HepG2 (cell line): ENCODE measurements around the gene CGB8. TPM values are rescaled to one million over a fixed set of nuclear protein-coding genes. Genes with fewer than 3 reads are reported as not detected.
"Not testable (repeated sequence)": the region's sequence is repeated elsewhere in the genome, so short reads cannot be mapped to it uniquely, and the experiment has no call there.

Experiments
- ATAC-seq: fragments of 200-7000 bp; cut with Tn5 transposase; 3 replicates; pipeline ENCODE4 v1.9.1; 2020; ENCODE audit warnings: mild to moderate bottlenecking, moderate library complexity
- BruUV-seq: library from RNA; stranded (reverse); fragments of 400-500 nt; replicated peaks from 2 replicates; lab custom pipeline; 2021; lab: Mats Ljungman, UMichigan
- CTCF ChIA-PET: fragments of 300-600 bp; formaldehyde crosslinking; extraction: SDS; loops from one replicate; lab custom pipeline; 2021; ENCODE audit warnings: low total read pairs, inconsistent platforms, low intra/inter-chr PET ratio; lab: Yijun Ruan, JAX
- POLR2A ChIA-PET: fragments of 350-600 bp; sonication (Branson Sonifier 250); formaldehyde crosslinking; loops from one replicate; lab custom pipeline; 2020; ENCODE audit warnings: antibody characterized with exemption, inconsistent platforms; lab: Yijun Ruan, JAX
- DNase-seq: peaks from one replicate; pipeline ENCODE4 v3.0.0-alpha.2; 2015; ENCODE audit warnings: low spot score
- FAIRE-seq: peaks from 3 replicates; lab custom pipeline; 2011; peaks lifted over from hg19 to GRCh38; lab: Jason Lieb, UNC
- H2AFZ ChIP-seq: one replicate; pipeline ENCODE4 v1.6.1; 2011; ENCODE audit warnings: low read length, inconsistent platforms
- H3K27ac ChIP-seq: fragments of 300-600 bp; 3 replicates; pipeline ENCODE4 v1.8.0; 2011; ENCODE audit warnings: mixed run types, mild to moderate bottlenecking, mixed read lengths, low read length, inconsistent platforms; ENCODE audit not compliant: insufficient read depth; ENCODE audit errors: extremely low read length
- H3K27me3 ChIP-seq, 2 experiments: fragments of 200-600 bp in 1 of 2; 2 replicates in 1 of 2; 3 replicates in 1 of 2; pipeline versions ENCODE4 v1.6.0 to v1.8.0; 2011; ENCODE audit warnings: low read length in 2 of 2, mild to moderate bottlenecking in 2 of 2, moderate library complexity in 2 of 2, inconsistent platforms in 1 of 2; ENCODE audit not compliant: insufficient read depth in 2 of 2, control insufficient read depth in 1 of 2
- H3K36me3 ChIP-seq, 2 experiments: fragments of 200-600 bp in 1 of 2; replicated peaks in 1 of 2; 2 replicates in 1 of 2; 3 replicates in 1 of 2; pipeline versions ENCODE4 v1.5.1 to v1.8.0; 2011; ENCODE audit warnings: low read length in 2 of 2, inconsistent platforms in 1 of 2; ENCODE audit not compliant: insufficient read depth in 2 of 2, control insufficient read depth in 1 of 2
- H3K4me1 ChIP-seq: 2 replicates; pipeline ENCODE4 v1.5.1; 2012; ENCODE audit warnings: low read length, inconsistent platforms; ENCODE audit not compliant: insufficient read depth
- H3K4me2 ChIP-seq: 2 replicates; pipeline ENCODE4 v1.6.0; 2011; ENCODE audit warnings: low read depth, low read length, inconsistent platforms
- H3K4me3 ChIP-seq, 3 experiments: fragments of 200-600 bp in 1 of 3; sonication (generic), shearing (Covaris generic) in 1 of 3; replicated peaks in 1 of 3; 2 replicates each; pipeline ENCODE4 v1.5.1; 2011 to 2016; ENCODE audit warnings: low read length in 3 of 3, inconsistent platforms in 2 of 3, low read depth in 2 of 3, mild to moderate bottlenecking in 2 of 3, control low read depth in 1 of 3, mixed read lengths in 1 of 3; ENCODE audit not compliant: insufficient read depth in 1 of 3
- H3K79me2 ChIP-seq: one replicate; pipeline ENCODE4 v1.6.1; 2011; ENCODE audit warnings: low read length, inconsistent platforms; ENCODE audit not compliant: insufficient read depth
- H3K9ac ChIP-seq: 2 replicates; pipeline ENCODE4 v1.6.0; 2011; ENCODE audit warnings: mild to moderate bottlenecking, low read depth, low read length, inconsistent platforms; ENCODE audit not compliant: insufficient read depth
- H3K9me3 ChIP-seq: 2 replicates; pipeline ENCODE4 v1.5.1; 2012; ENCODE audit warnings: mild to moderate bottlenecking, low read length
- H4K20me1 ChIP-seq: 2 replicates; pipeline ENCODE4 v1.6.0; 2011; ENCODE audit warnings: inconsistent platforms, mild to moderate bottlenecking, low read length, moderate library complexity; ENCODE audit not compliant: insufficient read depth
- CREB1 ChIP-seq, 2 experiments: fragments of 450-650 bp in 1 of 2; IDR thresholded peaks; 2 replicates each; pipeline ENCODE4 v1.6.1; 2016 to 2017; ENCODE audit warnings: control low read depth in 1 of 2, mild to moderate bottlenecking in 1 of 2, missing compliant biosample characterization in 1 of 2, missing genetic modification characterization in 1 of 2
- FOSL2 ChIP-seq: sonication (generic); formaldehyde crosslinking; IDR thresholded peaks from 2 replicates; pipeline ENCODE4 v1.4.0; 2020; ENCODE audit warnings: missing genetic modification reagents
- SAP130 ChIP-seq: IDR thresholded peaks from 2 replicates; pipeline ENCODE4 v1.6.1; 2016; ENCODE audit warnings: low read depth
- WGBS: methylation state at CpG from one replicate; pipeline ENCODE4 v1.1.6; 2017; ENCODE audit warnings: low lambda C conversion rate; 5-methylcytosine and 5-hydroxymethylcytosine counted together
- in situ Hi-C: cut with HindIII; loops from 2 replicates; pipeline ENCODE4 v1.10.0; 2017; ENCODE audit warnings: low pct_unique_long_range_greater_than_20kb; ENCODE audit not compliant: extremely low pct_ligation_motif_present
- intact Hi-C: fragments of 100-400 bp; cut with micrococcal nuclease; formaldehyde crosslinking; loops from one replicate; pipeline ENCODE4 v1.10.0; 2022; ENCODE audit not compliant: unreplicated experiment
- polyA plus RNA-seq, 8 experiments: library from polyadenylated mRNA; depleted of rRNA in 3 of 8; stranded (reverse) in 7 of 8; unstranded in 1 of 8; fragments of >200 nt; fragmentation: Illumina TruSeq in 4 of 8; extraction: Trizol in 4 of 8; gene quantifications; 2 replicates each; pipeline versions ENCODE4 v1.2.1 to v1.2.3, GENCODE V29; 2011 to 2016; ENCODE audit warnings: low read depth in 4 of 8, missing spikeins in 1 of 8, mixed read lengths in 1 of 8; ENCODE audit not compliant: insufficient read depth in 1 of 8
- total RNA-seq, 5 experiments: library from RNA; depleted of rRNA; stranded (reverse); fragments of >200 nt; fragmentation: Illumina TruSeq; extraction: Trizol; gene quantifications; 2 replicates each; pipeline ENCODE4 v1.2.3, GENCODE V29; 2016; ENCODE audit warnings: low read depth in 1 of 5

CGB8 gene
- total and polyA plus RNA-seq, 2 of the 13 experiments (the other 11 are each of a cell fraction or from before 2014, with no cell fraction given) = not detected

DNA sequence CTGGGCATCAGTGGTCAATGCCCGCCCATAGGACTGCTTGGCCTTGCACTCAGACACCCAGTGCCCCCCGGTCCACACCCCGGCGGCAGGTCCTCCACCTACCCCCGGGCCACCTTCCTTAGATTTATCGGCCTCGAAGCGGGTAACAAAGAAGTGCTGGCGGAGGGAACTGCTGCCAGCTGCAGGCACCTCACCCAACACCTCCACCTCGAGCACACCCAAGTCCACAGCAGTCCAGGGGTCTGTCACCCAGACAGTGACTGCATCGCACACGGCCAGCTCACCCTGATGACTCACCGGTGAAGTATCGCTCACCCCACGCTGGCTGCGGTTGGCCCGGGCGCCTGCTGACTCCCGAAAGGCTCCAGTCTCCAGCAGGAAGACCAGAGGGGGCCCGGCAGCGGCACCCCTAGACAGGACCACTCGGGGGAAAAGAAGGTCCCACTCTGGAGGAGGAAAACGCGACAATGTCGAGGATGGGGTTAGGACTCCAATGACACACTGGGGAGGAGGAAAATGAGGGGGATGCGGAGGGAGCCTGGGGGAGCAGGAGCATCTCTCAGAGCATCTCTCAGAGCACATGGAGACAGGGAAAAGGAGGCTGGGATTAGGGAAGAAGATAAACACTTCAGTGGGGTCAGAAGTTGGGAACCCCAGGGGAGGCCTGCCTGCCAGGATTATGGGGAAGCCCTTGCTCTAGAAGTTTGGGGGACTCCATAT is 10.2 kb downstream of the CGB8 start:
- H3K9ac ChIP-seq; H3K36me3 ChIP-seq; H3K4me1 ChIP-seq; H3K27me3 ChIP-seq; CTCF ChIA-PET; H3K4me3 ChIP-seq; H3K27ac ChIP-seq; BruUV-seq; H2AFZ ChIP-seq; H3K4me2 ChIP-seq; in situ Hi-C loops; H3K79me2 ChIP-seq; intact Hi-C loops; POLR2A ChIA-PET; H4K20me1 ChIP-seq; H3K9me3 ChIP-seq; FAIRE-seq; TF ChIP-seq CREB1 (CRISPR knock-in tag; IDR thresholded peaks at IDR 0.05): not testable (repeated sequence)
- 4% methylated on average over 11 of the region's 26 CpGs for WGBS
- DNase-seq = peak; percentile 26
- peak; percentile 69; the same call in 2 of the 3 replicates for ATAC-seq
- TF ChIP-seq SAP130 (CRISPR knock-in tag) = 0 out of 2 replicates have a peak, but pooled peaks have one; percentile 13
- TF ChIP-seq FOSL2 (CRISPR knock-in tag) = peak; percentile 90
- TF ChIP-seq CREB1 (IDR thresholded peaks at IDR 0.05) = 0 out of 2 replicates have a peak, but pooled peaks have one; percentile 5

- ATAC-seq, POLR2A ChIA-PET, H3K4me2 ChIP-seq, H3K9ac ChIP-seq, CTCF ChIA-PET, H3K36me3 ChIP-seq, in situ Hi-C loops, intact Hi-C loops, FAIRE-seq, DNase-seq, H3K79me2 ChIP-seq, H3K9me3 ChIP-seq, H3K4me3 ChIP-seq, H3K27ac ChIP-seq, H3K27me3 ChIP-seq, BruUV-seq, H3K4me1 ChIP-seq, H2AFZ ChIP-seq, H4K20me1 ChIP-seq: not testable (repeated sequence)
- WGBS = 53% methylated on average over 6 of the region's 8 CpGs
Measured at GRCh38 chr19:49038111-49038510, 10.8 kb downstream of the CGB8 start.
